ENCODE results near the gene SULT4A1.
A peak's percentile ranks its signal among the peaks of the same experiment; 100 is the strongest.

Gene SULT4A1

GRCh38 chr22:43819421-43819921 lies 42.8 kb downstream of the SULT4A1 start:
- Mint-ChIP-seq H3K27me3 (peaks cover 10% of the 10 kb centered on the region), H3K9me3 (no peaks in the 10 kb centered on the region), H3K4me1 (ENCODE audit: low read depth) (no peaks in the 10 kb centered on the region), H3K4me3 (no peak overlapping the region), H3K36me3 (ENCODE audit: low read depth) (no peaks in the 10 kb centered on the region), H3K27ac (no peak overlapping the region)
- intact Hi-C loops (cut with micrococcal nuclease): no loop called here

GRCh38 chr22:43818981-43819380 lies 43.3 kb downstream of the SULT4A1 start:
- Mint-ChIP-seq H3K4me3 (no peak overlapping the region), H3K4me1 (ENCODE audit: low read depth) (no peaks in the 10 kb centered on the region), H3K27ac (no peak overlapping the region), H3K27me3 (peaks cover 10% of the 10 kb centered on the region), H3K36me3 (ENCODE audit: low read depth) (no peaks in the 10 kb centered on the region), H3K9me3 (no peaks in the 10 kb centered on the region)
- intact Hi-C loops (cut with micrococcal nuclease): no loop called here

GRCh38 chr22:43817402-43817801 lies 44.9 kb downstream of the SULT4A1 start:
- H3K4me3 Mint-ChIP-seq: no peak overlapping the region
- peaks cover 8% of the 10 kb centered on the region for H3K27me3 Mint-ChIP-seq
- H3K9me3 Mint-ChIP-seq: no peaks in the 10 kb centered on the region
- H3K27ac Mint-ChIP-seq: no peak overlapping the region
- intact Hi-C loops (cut with micrococcal nuclease): no loop called here
- H3K36me3 Mint-ChIP-seq (ENCODE audit: low read depth): peaks cover 2% of the 10 kb centered on the region
- H3K4me1 Mint-ChIP-seq (ENCODE audit: low read depth): peaks cover 9% of the 10 kb centered on the region

GRCh38 chr22:43814264-43814663 lies 48.0 kb downstream of the SULT4A1 start:
- Mint-ChIP-seq H3K27me3 (peaks cover 2% of the 10 kb centered on the region), H3K4me1 (ENCODE audit: low read depth) (peaks cover 22% of the 10 kb centered on the region), H3K4me3 (no peak overlapping the region), H3K36me3 (ENCODE audit: low read depth) (peaks cover 9% of the 10 kb centered on the region), H3K27ac (no peak overlapping the region), H3K9me3 (no peaks in the 10 kb centered on the region)
- intact Hi-C loops (cut with micrococcal nuclease): loop anchor here (5.0 kb wide), 1 partner anchor 143 kb away; the partner anchor contains the start of gene SAMM50

- H3K4me1 Mint-ChIP-seq (ENCODE audit: low read depth): peaks cover 22% of the 10 kb centered on the region
- intact Hi-C loops (cut with micrococcal nuclease): loop anchor here (5.0 kb wide), 1 partner anchor 144 kb away; the partner anchor contains the start of gene SAMM50
- peaks cover 9% of the 10 kb centered on the region for H3K36me3 Mint-ChIP-seq (ENCODE audit: low read depth)
- peak overlapping the region; percentile 91 for H3K27ac Mint-ChIP-seq
- peaks cover 2% of the 10 kb centered on the region for H3K27me3 Mint-ChIP-seq
- no peaks in the 10 kb centered on the region for H3K9me3 Mint-ChIP-seq
- H3K4me3 Mint-ChIP-seq: peak overlapping the region; percentile 90
These were observed 49.4 kb downstream of the SULT4A1 start for GRCh38 chr22:43812890-43813289.

GRCh38 chr22:43812149-43812842 lies 50.0 kb downstream of the SULT4A1 start, which contains the start of gene EFCAB6:
Gene EFCAB6, minus strand, starts transcription at chr22:43812305. Its CDS starts 29,987 bp downstream, at chr22:43782318.
- peaks cover 22% of the 10 kb centered on the region for H3K4me1 Mint-ChIP-seq (ENCODE audit: low read depth)
- H3K36me3 Mint-ChIP-seq (ENCODE audit: low read depth): peaks cover 9% of the 10 kb centered on the region
- peak within 1 kb of the TSS; percentile 90 for H3K4me3 Mint-ChIP-seq
- H3K27ac Mint-ChIP-seq: peak within 1 kb of the TSS; percentile 91
- H3K9me3 Mint-ChIP-seq: no peaks in the 10 kb centered on the region
- H3K27me3 Mint-ChIP-seq: peaks cover 2% of the 10 kb centered on the region
- intact Hi-C loops (cut with micrococcal nuclease): loop anchor here (5.0 kb wide), 1 partner anchor 145 kb away; the partner anchor contains the start of gene SAMM50

GRCh38 chr22:43811777-43812148 lies 50.5 kb downstream of the SULT4A1 start:
- Mint-ChIP-seq H3K36me3 (ENCODE audit: low read depth) (peaks cover 9% of the 10 kb centered on the region), H3K27me3 (peaks cover 2% of the 10 kb centered on the region), H3K9me3 (no peaks in the 10 kb centered on the region), H3K4me3 (peak overlapping the region; percentile 90), H3K27ac (peak overlapping the region; percentile 91), H3K4me1 (ENCODE audit: low read depth) (peaks cover 22% of the 10 kb centered on the region)
- intact Hi-C loops (cut with micrococcal nuclease): loop anchor here (5.0 kb wide), 1 partner anchor 146 kb away; the partner anchor contains the start of gene SAMM50

- Mint-ChIP-seq H3K27ac (no peak overlapping the region), H3K27me3 (peaks cover 21% of the 10 kb centered on the region), H3K4me1 (ENCODE audit: low read depth) (no peaks in the 10 kb centered on the region), H3K4me3 (no peak overlapping the region), H3K36me3 (ENCODE audit: low read depth) (no peaks in the 10 kb centered on the region), H3K9me3 (peaks cover 18% of the 10 kb centered on the region)
- intact Hi-C loops (cut with micrococcal nuclease): no loop called here
These were observed 59.3 kb downstream of the SULT4A1 start for GRCh38 chr22:43802897-43803495.

- no peak overlapping the region for H3K4me3 Mint-ChIP-seq
- intact Hi-C loops (cut with micrococcal nuclease): no loop called here
- peaks cover 18% of the 10 kb centered on the region for H3K9me3 Mint-ChIP-seq
- H3K4me1 Mint-ChIP-seq (ENCODE audit: low read depth): no peaks in the 10 kb centered on the region
- peaks cover 21% of the 10 kb centered on the region for H3K27me3 Mint-ChIP-seq
- H3K36me3 Mint-ChIP-seq (ENCODE audit: low read depth): no peaks in the 10 kb centered on the region
- H3K27ac Mint-ChIP-seq: no peak overlapping the region
These were observed 61.3 kb downstream of the SULT4A1 start for GRCh38 chr22:43800970-43801369.

GRCh38 chr22:43798492-43798891 lies 63.8 kb downstream of the SULT4A1 start:
- H3K4me3 Mint-ChIP-seq: no peak overlapping the region
- no peaks in the 10 kb centered on the region for H3K36me3 Mint-ChIP-seq (ENCODE audit: low read depth)
- peaks cover 11% of the 10 kb centered on the region for H3K27me3 Mint-ChIP-seq
- H3K27ac Mint-ChIP-seq: no peak overlapping the region
- peaks cover 18% of the 10 kb centered on the region for H3K9me3 Mint-ChIP-seq
- intact Hi-C loops (cut with micrococcal nuclease): no loop called here
- H3K4me1 Mint-ChIP-seq (ENCODE audit: low read depth): no peaks in the 10 kb centered on the region

- H3K27me3 Mint-ChIP-seq: peaks cover 9% of the 10 kb centered on the region
- H3K4me1 Mint-ChIP-seq (ENCODE audit: low read depth): no peaks in the 10 kb centered on the region
- H3K27ac Mint-ChIP-seq: no peak overlapping the region
- H3K9me3 Mint-ChIP-seq: peaks cover 18% of the 10 kb centered on the region
- H3K4me3 Mint-ChIP-seq: no peak overlapping the region
- no peaks in the 10 kb centered on the region for H3K36me3 Mint-ChIP-seq (ENCODE audit: low read depth)
- intact Hi-C loops (cut with micrococcal nuclease): no loop called here
These were observed 65.7 kb downstream of the SULT4A1 start for GRCh38 chr22:43796567-43796966.

GRCh38 chr22:43795320-43795719 lies 67.0 kb downstream of the SULT4A1 start:
- Mint-ChIP-seq H3K9me3 (peaks cover 8% of the 10 kb centered on the region), H3K27ac (no peak overlapping the region), H3K27me3 (peaks cover 6% of the 10 kb centered on the region), H3K4me3 (no peak overlapping the region), H3K36me3 (ENCODE audit: low read depth) (no peaks in the 10 kb centered on the region), H3K4me1 (ENCODE audit: low read depth) (no peaks in the 10 kb centered on the region)
- intact Hi-C loops (cut with micrococcal nuclease): no loop called here

GRCh38 chr22:43792905-43793304 lies 69.4 kb downstream of the SULT4A1 start:
- H3K4me3 Mint-ChIP-seq: no peak overlapping the region
- H3K4me1 Mint-ChIP-seq (ENCODE audit: low read depth): no peaks in the 10 kb centered on the region
- H3K27me3 Mint-ChIP-seq: peaks cover 2% of the 10 kb centered on the region
- H3K27ac Mint-ChIP-seq: no peak overlapping the region
- no peaks in the 10 kb centered on the region for H3K9me3 Mint-ChIP-seq
- H3K36me3 Mint-ChIP-seq (ENCODE audit: low read depth): no peaks in the 10 kb centered on the region
- intact Hi-C loops (cut with micrococcal nuclease): no loop called here

- Mint-ChIP-seq H3K4me1 (ENCODE audit: low read depth) (no peaks in the 10 kb centered on the region), H3K27me3 (peaks cover 8% of the 10 kb centered on the region), H3K36me3 (ENCODE audit: low read depth) (no peaks in the 10 kb centered on the region), H3K27ac (no peak overlapping the region), H3K4me3 (no peak overlapping the region), H3K9me3 (no peaks in the 10 kb centered on the region)
- intact Hi-C loops (cut with micrococcal nuclease): no loop called here
These were observed 72.9 kb downstream of the SULT4A1 start for GRCh38 chr22:43789452-43789851.

Data from dendritic cell treated with granulocyte-macrophage colony-stimulating factor and Interleukin-4, amounts not matched to agents 40 ng/mL and 50 ng/mL, for 4 days (primary cell).